Measurements from ENCODE around the gene OPA3.

DNA sequence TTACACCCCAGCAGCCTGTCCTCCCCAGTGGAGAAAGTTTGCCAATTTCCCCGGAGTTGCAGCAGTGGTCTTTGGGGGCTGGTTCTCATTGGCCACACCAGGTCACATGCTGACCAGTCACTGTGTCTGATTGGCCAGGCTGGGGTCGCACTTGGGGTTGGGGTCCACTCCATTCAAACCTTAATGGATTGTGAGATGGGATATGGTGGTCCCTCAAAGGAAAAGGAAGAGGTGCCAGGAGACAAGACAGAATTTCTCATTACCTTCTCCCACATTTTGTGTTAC lies 82.9 kb downstream of the OPA3 start:
- TF ChIP-seq CTCF (conservative IDR thresholded peaks at IDR 0.05; ENCODE audit: low read depth, low read length), result no peak
- TF ChIP-seq EZH2 (IDR thresholded peaks at IDR 0.05; ENCODE audit: borderline replicate concordance, low read depth, low read length, poor library complexity, severe bottlenecking), result no peak
